Peyer's patch (tissue), 4 donors: ENCODE results near the gene LIN54.

Source experiments
- CTCF ChIP-seq, 6 experiments: fragments of 450-650 bp in 4 of 6; fragments of 200-600 bp in 2 of 6; sonication (generic) in 1 of 6; IDR thresholded peaks; one replicate each; pipeline ENCODE4 v1.5.1; 2017 to 2019; ENCODE audit warnings: antibody characterized with exemption in 6 of 6, mild to moderate bottlenecking in 3 of 6, moderate library complexity in 1 of 6
- POLR2A ChIP-seq, 2 donors: fragments of 450-650 bp; IDR thresholded peaks; one replicate each; pipeline ENCODE4 v1.5.1; 2017; ENCODE audit warnings: antibody characterized with exemption in 2 of 2, mild to moderate bottlenecking in 2 of 2, moderate library complexity in 2 of 2

DNA sequence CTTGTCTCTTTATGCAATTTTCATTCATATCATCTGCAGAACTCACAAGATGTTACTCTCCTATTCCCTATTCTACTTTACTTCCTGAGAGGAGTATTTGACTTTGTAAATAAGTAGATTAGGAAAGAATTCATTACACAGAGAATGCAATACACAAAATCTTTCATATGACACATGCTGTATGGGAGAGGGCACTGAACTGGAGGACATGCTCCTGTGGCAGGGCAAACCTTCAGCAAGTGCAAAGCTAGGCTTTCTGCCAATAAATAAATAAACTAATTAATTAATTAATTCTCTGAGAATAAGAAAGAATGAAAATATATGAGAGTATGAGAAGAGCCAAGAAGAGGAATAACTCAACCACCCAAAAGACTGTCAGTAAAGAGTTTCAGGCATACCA lies 76.2 kb downstream of the LIN54 start:
- TF ChIP-seq CTCF (IDR thresholded peaks at IDR 0.05) = no peak
- no peak for TF ChIP-seq POLR2A (IDR thresholded peaks at IDR 0.05)
